SW 1271 (cell line): ENCODE data around the gene STAG3.
"Not testable (repeated sequence)": the region's sequence is repeated elsewhere in the genome, so short reads cannot be mapped to it uniquely, and the experiment has no call there.

ENCODE experiments used
- DNase-seq, 2 experiments: peaks; one replicate each; lab custom pipeline; 2025; lab: John Stamatoyannopoulos, UW

STAG3 gene

DNA sequence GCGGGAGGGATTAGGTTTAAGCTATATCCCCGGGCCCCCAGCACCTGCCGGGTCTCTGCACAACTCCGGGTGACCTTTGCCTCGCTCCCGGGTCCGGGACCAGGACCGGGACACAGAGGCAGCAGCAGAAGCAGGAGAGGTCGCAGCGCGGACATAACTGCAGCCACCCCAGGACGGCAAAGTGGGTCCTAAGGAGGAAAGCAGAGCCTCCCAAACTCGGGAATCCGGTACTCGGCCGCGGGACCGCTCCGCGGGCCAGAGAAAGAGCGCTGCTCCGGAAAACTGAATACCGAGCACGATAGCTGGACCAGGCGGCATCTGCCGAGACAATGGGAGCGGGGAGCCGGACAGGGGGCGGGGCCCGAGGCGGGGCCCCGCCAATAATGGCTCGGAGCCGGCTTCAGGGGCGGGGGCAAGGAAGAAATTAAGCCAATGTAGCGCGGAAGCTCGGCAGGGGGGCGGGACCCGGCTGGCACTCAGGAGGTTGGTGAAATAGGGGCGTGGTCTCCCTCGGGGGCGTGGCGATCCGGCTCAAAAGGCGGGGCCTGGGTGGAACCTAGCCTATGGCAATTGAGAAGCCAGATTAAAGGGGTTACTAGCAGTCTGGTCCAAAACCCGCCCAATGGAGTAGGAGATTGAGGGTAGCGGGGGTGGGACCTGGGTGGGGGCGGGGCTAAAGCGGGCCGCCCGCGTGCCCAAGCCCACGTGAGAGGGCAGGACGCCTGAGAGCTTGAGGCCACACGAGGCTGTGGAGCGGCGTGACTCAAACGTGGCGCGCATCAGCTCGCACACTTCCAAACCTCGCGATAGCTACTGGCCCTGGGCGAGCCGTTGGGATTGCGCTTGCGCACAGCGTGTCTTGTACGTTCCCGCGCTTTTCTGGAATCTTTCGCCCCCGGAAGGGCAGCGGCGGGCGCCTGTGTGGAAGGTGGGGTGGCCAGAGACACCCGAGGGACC is at the start of gene STAG3, which contains the start of gene GPC2:
Gene STAG3 (plus strand): TSS at position 874 of the 957 bp plus-strand sequence. CDS start 2,639 bp downstream, outside the sequence.
Gene GPC2 (minus strand): TSS at position 337 of the 957 bp plus-strand sequence. CDS start 182 bp downstream, at position 155.
- peak; percentile 97 to 98 for DNase-seq

DNA sequence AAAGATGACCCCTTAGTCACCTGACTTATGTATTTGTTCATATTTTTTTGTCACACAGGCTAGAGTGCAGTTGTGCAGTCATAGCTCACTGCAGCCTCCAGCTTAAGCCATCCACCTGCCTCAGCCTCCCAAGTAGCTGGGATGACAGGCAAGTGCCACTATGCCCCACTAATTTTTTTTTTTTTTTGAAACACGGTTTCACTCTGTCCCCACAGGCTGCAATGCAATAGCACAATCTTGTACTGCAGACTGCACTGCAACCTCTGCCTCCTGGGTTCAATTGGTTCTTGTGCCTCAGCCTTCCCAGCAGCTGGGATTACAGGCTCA is 49.1 kb upstream of the STAG3 start:
- DNase-seq, result no peak

- DNase-seq, result not testable (repeated sequence)
Observed at GRCh38 chr7:100130220-100130607, 47.5 kb upstream of the STAG3 start.

- peak in 1 of 2 experiments; percentile 36 for DNase-seq
Observed at GRCh38 chr7:100130608-100131453, 46.9 kb upstream of the STAG3 start.

DNA sequence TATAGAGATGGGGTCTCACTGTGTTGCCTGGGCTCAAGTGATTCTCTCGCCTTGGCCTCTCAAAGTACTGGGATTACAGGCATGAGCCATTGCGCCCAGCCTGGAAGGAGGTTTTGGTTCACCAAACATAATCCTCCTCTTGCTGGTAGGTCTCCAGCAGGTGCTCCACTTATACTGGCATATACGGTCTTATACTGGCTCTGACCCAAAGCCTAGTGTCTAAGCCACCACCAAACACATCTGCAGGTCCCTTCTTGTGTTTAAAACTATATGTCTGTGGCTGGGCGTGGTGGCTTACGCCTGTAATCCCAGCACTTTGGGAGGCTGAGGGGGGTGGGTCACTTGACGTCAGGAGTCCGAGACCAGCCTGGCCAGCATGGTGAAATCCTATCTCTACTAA is 45.6 kb upstream of the STAG3 start:
- no peak for DNase-seq

DNA sequence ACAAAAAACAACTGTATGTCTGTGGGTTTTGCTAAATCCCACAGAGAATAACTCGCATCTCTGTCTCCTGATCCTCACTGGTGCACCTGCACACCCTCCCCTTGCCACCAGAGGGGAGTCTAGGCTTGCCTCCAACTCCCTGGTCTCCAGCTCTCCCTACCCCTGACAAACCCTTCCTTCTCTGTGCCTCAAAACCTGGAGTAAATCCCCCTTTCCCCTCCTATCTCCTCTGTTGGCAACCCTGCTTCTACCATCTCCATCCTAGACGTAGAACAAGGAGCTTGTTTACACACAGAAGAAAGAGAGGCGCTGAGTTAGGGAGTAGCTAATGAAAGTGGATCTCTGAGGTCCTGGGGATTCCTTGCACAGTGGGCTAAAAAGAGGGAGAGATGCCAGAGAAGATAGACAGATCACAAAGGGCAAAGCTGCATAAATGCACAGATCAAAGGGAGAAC is 45.0 kb upstream of the STAG3 start:
- DNase-seq, result peak in 1 of 2 experiments; percentile 52

DNA sequence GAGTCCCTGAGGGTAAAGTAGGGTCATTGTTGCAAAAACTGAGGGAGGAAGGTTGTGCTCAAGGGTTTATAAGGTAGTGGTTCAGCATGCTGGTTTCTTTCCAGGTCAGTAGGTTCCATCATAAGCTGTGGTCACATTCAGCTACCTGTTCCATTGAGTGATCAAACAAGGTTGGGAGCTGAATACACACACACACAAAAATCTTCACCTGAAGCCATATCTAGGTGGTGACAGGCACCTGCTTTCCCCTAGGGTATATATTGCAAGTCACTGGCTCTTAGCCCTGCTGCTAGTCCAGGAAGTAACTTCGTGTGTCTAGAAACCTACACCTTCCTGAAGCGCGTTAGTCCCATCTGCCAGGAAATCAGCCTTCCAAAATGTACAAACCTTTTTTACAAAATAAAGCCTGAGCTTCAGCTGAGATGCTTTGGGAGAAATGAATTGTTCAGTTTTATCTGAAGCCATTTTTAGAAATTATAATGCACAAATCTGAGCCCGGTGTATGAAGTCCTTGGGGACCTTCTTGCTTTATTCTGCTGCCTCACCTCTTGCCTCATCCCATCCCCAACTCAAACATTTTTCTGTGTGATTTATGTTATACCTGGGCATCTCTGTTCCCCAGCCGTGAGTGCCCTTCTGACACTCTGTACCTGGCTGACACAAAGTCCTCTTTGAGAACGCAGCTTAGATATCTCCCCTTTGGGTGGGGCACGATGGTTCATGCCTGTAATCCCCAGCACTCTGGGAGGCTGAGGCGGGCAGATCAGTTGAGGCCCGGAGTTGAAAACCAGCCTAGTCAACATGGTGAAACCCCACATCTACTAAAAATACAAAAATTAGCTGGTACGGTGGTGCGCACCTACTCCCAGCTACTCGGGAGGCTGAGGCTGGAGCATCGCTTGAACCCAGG is 39.6 kb upstream of the STAG3 start:
- DNase-seq, result no peak

GRCh38 chr7:100141555-100141949 is 36.2 kb upstream of the STAG3 start:
- no peak for DNase-seq

DNA sequence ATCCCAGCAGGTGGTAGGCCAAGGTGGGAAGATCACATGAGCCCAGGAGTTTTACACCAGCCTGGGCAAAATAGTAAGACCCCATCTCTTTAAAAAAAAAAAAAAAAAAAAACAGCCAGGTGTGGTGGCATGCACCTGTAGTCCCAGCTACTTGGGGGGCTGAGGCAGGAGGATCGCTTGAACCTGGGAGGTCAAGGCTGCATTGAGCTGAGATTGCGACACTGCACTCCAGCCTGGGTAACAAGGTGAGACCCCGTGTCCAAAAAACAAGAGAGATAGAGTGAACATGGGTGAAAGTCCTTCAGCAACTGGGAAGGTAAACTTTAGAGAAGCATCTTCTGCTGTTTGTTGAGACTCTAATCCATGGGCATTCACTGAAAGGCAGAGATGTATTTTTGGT is 35.3 kb upstream of the STAG3 start:
- DNase-seq, result no peak

DNA sequence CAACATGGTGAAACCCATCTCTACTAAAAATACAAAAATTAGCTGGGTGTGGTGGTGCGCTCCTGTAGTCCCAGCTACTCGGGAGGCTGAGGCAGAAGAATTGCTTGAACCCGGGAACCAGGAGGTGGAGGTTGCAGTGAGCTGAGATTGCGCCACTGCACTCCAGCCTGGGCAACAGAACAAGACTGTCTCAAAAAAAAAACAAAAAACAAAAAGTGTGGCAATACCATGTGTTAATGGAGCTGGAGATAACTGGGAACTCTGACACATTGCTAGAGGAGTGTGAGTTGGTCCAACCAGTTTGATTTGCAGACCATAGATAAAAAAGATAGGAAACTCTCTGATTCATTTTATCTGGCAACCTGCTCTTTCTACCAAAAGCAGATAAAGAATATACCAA is 31.4 kb upstream of the STAG3 start:
- not testable (repeated sequence) for DNase-seq

DNA sequence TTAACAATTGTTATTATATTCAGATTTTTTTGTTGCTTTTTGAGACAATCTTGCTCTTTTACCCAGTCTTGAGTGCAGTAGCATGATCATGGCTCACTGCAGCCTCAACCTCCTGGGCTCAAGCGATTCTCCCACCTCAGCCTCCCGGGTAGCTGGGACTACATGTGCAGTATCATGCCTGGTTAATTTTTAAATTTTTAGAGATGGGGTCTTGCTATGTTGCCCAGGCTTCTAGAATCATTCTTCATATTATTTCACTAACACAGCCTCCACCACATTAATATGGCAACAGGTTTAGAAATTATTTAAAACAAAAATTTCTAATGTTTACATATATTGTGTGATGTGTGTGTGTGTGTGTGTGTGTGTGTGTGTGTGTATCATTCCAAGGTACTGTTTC is 30.4 kb upstream of the STAG3 start:
- no peak for DNase-seq

DNA sequence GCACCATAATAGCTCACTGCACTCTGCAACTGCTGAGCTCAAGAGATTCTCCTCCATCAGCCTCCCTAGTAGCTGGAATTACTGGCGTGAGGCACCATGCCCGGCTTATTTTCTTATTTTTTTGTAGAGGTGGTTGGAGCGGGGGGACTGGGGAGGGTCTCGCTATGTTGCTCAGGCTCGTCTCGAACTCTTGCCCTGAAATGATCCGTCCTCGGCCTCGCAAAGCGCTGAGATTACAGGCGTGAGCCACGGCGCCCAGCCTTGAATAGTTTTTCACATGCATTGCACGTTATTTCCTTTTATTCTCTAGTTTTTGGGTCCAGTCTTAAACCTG is 29.5 kb upstream of the STAG3 start:
- DNase-seq, result no peak

DNA sequence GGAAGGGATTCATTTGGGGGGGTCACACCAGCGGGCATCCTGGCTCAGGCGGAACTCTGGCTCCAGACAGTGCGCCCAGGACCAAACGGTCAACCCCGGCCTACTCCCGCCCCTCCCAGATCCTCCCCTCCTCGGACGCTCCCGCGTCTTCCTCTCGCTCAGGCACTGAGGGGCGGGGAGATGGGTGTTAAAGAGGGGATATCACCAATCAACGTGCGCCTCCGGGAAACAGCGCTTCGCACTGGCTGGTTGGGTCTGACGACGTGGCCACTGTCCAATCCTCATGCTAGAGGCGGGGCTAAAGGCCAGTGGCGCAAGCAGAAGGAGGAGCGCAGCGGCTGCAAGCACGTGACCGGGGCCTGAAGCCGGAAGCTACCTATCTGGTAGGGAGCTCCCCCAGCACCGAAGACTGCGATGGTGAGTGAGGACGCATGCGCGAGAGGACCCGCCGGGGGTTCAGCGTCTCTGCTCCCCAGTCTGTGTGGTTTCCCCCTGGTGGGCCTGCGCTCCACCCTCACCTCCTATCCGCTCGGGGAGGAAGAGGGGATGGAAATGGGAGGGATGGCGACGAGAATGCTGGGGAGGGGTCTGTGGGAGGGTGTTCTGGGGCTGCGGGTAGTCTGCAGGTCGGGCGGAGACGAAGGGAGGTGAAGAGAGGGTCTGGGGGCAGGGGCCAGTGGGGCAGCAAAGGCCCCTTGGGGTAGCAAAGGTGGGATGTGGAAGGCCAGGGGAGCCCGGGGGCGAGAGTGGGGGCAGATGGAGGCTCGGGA is 29.0 kb upstream of the STAG3 start, which contains the start of gene LAMTOR4:
Gene LAMTOR4 (plus strand): TSS at position 360 of the 770 bp plus-strand sequence. CDS start 55 bp downstream, at position 415.
- peak; percentile 98 for DNase-seq

DNA sequence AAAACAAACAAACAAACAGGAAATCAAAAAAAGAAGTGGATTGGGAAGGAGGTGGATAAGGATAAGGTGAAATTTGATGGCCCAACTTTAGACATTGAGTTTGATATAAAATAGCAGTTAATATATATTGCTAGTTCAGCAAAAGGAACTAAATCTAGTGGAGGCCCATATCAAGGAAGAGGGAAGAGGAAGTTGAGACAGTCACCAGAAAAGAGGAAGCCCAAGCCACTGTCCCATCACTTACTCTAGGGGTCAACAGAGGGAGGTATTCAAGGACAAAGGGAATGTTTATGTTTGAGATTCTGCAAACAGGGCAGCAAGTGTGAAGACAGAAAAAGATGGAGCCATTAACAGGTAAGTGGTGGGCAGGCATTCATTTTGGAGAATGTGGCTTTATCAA is 25.3 kb upstream of the STAG3 start:
- DNase-seq, result no peak

DNA sequence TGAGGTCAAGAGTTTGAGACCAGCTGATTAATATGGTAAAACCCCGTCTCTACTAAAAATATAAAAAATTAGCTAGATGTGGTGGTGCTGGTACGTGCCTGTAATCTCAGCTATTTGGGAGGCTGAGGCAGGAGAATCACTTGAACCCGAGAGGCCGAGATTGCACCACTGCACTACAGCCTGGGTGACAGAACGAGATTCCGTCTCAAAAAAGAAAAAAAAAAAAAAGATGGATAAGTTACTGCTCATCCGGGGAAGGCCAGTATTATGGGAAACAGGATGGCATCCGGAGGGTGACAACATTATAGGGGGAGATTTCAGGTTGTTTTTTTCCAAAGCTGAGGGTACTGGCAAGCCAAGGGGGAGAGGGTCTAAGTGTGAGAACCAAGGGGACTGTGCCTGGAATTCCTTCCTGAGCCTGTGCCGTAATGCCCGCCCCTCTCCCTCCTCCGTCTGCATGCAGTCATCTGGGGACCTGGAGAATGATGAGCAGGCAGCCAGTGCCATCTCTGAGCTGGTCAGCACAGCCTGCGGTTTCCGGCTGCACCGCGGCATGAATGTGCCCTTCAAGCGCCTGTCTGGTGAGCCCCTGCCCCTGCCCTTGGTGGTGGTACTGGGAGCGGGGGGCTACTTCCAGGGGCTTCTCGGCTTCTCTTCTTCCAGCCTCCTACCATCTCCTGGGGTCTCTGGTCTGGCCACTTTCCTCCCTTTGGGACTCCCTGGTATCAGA is 24.6 kb upstream of the STAG3 start:
- no peak for DNase-seq

GRCh38 chr7:100153708-100154535 is 23.8 kb upstream of the STAG3 start:
- DNase-seq, result no peak

- no peak for DNase-seq
Observed at GRCh38 chr7:100154651-100155491, 22.8 kb upstream of the STAG3 start.
